M059J (cell line): ENCODE data around the gene PYCR2. TPM values are rescaled to one million over a fixed set of nuclear protein-coding genes. Genes with fewer than 3 reads are reported as not detected.

ENCODE experiments used
- DNase-seq: peaks from one replicate; pipeline ENCODE4 v3.0.0-alpha.2; 2012; ENCODE audit warnings: low read depth
- total RNA-seq: library from RNA; depleted of rRNA; stranded (reverse); fragments of >200 nt; shearing (Covaris generic); gene quantifications from 2 replicates; pipeline ENCODE4 v1.2.3, GENCODE V29; 2014

PYCR2 gene
- total RNA-seq, 1 experiment from 2014 or later = 60.0 TPM

GRCh38 chr1:225919906-225920305 lies 4.1 kb downstream of the PYCR2 start:
- peak; percentile 95 for DNase-seq

GRCh38 chr1:225918280-225918679 lies 5.8 kb downstream of the PYCR2 start:
- no peak for DNase-seq

- no peak for DNase-seq
These were observed 6.5 kb downstream of the PYCR2 start for GRCh38 chr1:225917536-225917935.

- no peak for DNase-seq
These were observed 6.9 kb downstream of the PYCR2 start for GRCh38 chr1:225917101-225917500.

GRCh38 chr1:225915538-225915991 lies 8.5 kb downstream of the PYCR2 start:
- no peak for DNase-seq

- DNase-seq = no peak
These were observed 9.1 kb downstream of the PYCR2 start for GRCh38 chr1:225914947-225915346.

GRCh38 chr1:225914391-225914790 lies 9.7 kb downstream of the PYCR2 start:
- DNase-seq = no peak

- no peak for DNase-seq
These were observed 12.6 kb downstream of the PYCR2 start for GRCh38 chr1:225911191-225912130.

- no peak for DNase-seq
These were observed 14.6 kb downstream of the PYCR2 start for GRCh38 chr1:225909477-225909876.

- no peak for DNase-seq
These were observed 15.3 kb downstream of the PYCR2 start for GRCh38 chr1:225908773-225909172.

GRCh38 chr1:225908013-225908640 lies 15.9 kb downstream of the PYCR2 start:
- DNase-seq = no peak

- no peak for DNase-seq
These were observed 16.7 kb downstream of the PYCR2 start for GRCh38 chr1:225907341-225907740.

GRCh38 chr1:225906467-225906866 lies 17.6 kb downstream of the PYCR2 start:
- no peak for DNase-seq

- no peak for DNase-seq
These were observed 20.4 kb downstream of the PYCR2 start for GRCh38 chr1:225903623-225904022.

GRCh38 chr1:225899044-225899925 lies 24.8 kb downstream of the PYCR2 start:
- DNase-seq = no peak

- no peak for DNase-seq
These were observed 26.2 kb downstream of the PYCR2 start for GRCh38 chr1:225897595-225898514.

- DNase-seq = peak; percentile 81
These were observed 27.0 kb downstream of the PYCR2 start for GRCh38 chr1:225896937-225897549.

- DNase-seq = no peak
These were observed 27.6 kb downstream of the PYCR2 start for GRCh38 chr1:225896494-225896893.

- DNase-seq = no peak
These were observed 31.7 kb downstream of the PYCR2 start for GRCh38 chr1:225892307-225892706.

GRCh38 chr1:225891229-225891972 lies 32.6 kb downstream of the PYCR2 start:
- DNase-seq = peak; percentile 63
